K562 (cell line): ENCODE data around the gene DIP2C. TPM values are rescaled to one million over a fixed set of nuclear protein-coding genes. Genes with fewer than 3 reads are reported as not detected.

Experiments
- ATAC-seq: fragments of 200-7000 bp; cut with Tn5 transposase; 3 replicates; pipeline ENCODE4 v1.9.1; 2020; ENCODE audit warnings: moderate library complexity
- BruUV-seq: library from RNA; stranded (reverse); fragments of 400-500 nt; replicated peaks from 2 replicates; lab custom pipeline; 2021; lab: Mats Ljungman, UMichigan
- CTCF ChIA-PET: fragments of 300-600 bp; formaldehyde crosslinking; extraction: SDS; loops from one replicate; lab custom pipeline; 2021; ENCODE audit warnings: low intra/inter-chr PET ratio; lab: Yijun Ruan, JAX
- POLR2A ChIA-PET: fragments of 300-600, 350-650 bp; sonication (Branson Sonifier 250); formaldehyde crosslinking; extraction: SDS; loops from one replicate; lab custom pipeline; 2021; ENCODE audit warnings: antibody characterized with exemption, inconsistent platforms; lab: Yijun Ruan, JAX
- DNase-seq, 4 experiments: peaks; one replicate each; pipeline versions ENCODE4 v3.0.0 to v3.0.0-alpha.2; 2011 to 2018; ENCODE audit warnings: low spot score in 3 of 4, mixed read lengths in 3 of 4; ENCODE audit errors: extremely low read depth in 1 of 4
- FAIRE-seq: peaks from 2 replicates; lab custom pipeline; 2011; peaks lifted over from hg19 to GRCh38; lab: Jason Lieb, UNC
- H2AFZ ChIP-seq: 2 replicates; pipeline ENCODE4 v1.6.0; 2011; ENCODE audit warnings: low read depth, low read length, control low read depth, inconsistent platforms
- H3K27ac ChIP-seq: fragments of 200-600 bp; 3 replicates; pipeline ENCODE4 v1.8.0; 2011; ENCODE audit warnings: low read depth, mild to moderate bottlenecking, control low read depth, inconsistent platforms, low read length, moderate library complexity, mixed read lengths; ENCODE audit errors: extremely low read depth
- H3K27me3 ChIP-seq, 2 experiments: fragments of 300-600 bp in 1 of 2; 2 replicates in 1 of 2; 3 replicates in 1 of 2; pipeline versions ENCODE4 v1.6.0 to v1.8.0; 2011; ENCODE audit warnings: inconsistent platforms in 2 of 2, low read length in 2 of 2, mild to moderate bottlenecking in 1 of 2, mixed read lengths in 1 of 2, moderate library complexity in 1 of 2; ENCODE audit not compliant: control insufficient read depth in 2 of 2, insufficient read depth in 2 of 2
- H3K36me3 ChIP-seq: fragments of 300-600 bp; 3 replicates; pipeline ENCODE4 v1.8.0; 2011; ENCODE audit warnings: mild to moderate bottlenecking, low read length, inconsistent platforms; ENCODE audit not compliant: control insufficient read depth, insufficient read depth
- H3K4me1 ChIP-seq, 2 experiments: fragments of 200-600 bp in 1 of 2; replicated peaks in 1 of 2; 2 replicates in 1 of 2; 3 replicates in 1 of 2; pipeline versions ENCODE4 v1.5.1 to v1.8.0; 2011; ENCODE audit warnings: inconsistent platforms in 2 of 2, low read length in 2 of 2, mild to moderate bottlenecking in 1 of 2, mixed read lengths in 1 of 2, moderate library complexity in 1 of 2; ENCODE audit not compliant: control insufficient read depth in 2 of 2, insufficient read depth in 2 of 2
- H3K4me2 ChIP-seq: 2 replicates; pipeline ENCODE4 v1.6.1; 2011; ENCODE audit warnings: low read length, control low read depth, inconsistent platforms, mixed read lengths; ENCODE audit not compliant: insufficient read depth
- H3K4me3 ChIP-seq: fragments of 200-600 bp; sonication (generic), shearing (Covaris generic); 2 replicates; pipeline ENCODE4 v1.5.1; 2016; ENCODE audit warnings: control low read depth, inconsistent platforms
- H3K79me2 ChIP-seq: fragments of 200-600 bp; 3 replicates; pipeline ENCODE4 v1.8.0; 2011; ENCODE audit warnings: low read length, inconsistent platforms; ENCODE audit not compliant: control insufficient read depth, insufficient read depth
- H3K9ac ChIP-seq, 2 experiments: 2 replicates each; pipeline versions ENCODE4 v1.6.0 to v1.6.1; 2011; ENCODE audit warnings: low read depth in 2 of 2, low read length in 2 of 2, control low read depth in 1 of 2, inconsistent platforms in 1 of 2, mild to moderate bottlenecking in 1 of 2, mixed read lengths in 1 of 2; ENCODE audit not compliant: insufficient read depth in 1 of 2
- H3K9me1 ChIP-seq: one replicate; pipeline ENCODE4 v1.6.0; 2011; ENCODE audit warnings: inconsistent platforms, mild to moderate bottlenecking, low read length, moderate library complexity; ENCODE audit not compliant: control insufficient read depth, insufficient read depth
- H3K9me3 ChIP-seq: replicated peaks from 2 replicates; pipeline ENCODE4 v1.5.1; 2011; ENCODE audit warnings: low read depth, low read length, inconsistent platforms; ENCODE audit not compliant: control insufficient read depth, insufficient read depth
- H4K20me1 ChIP-seq: replicated peaks from 2 replicates; pipeline ENCODE4 v1.6.1; 2011; ENCODE audit warnings: low read length, inconsistent platforms, mixed read lengths; ENCODE audit not compliant: control insufficient read depth, insufficient read depth
- EZH2 ChIP-seq: IDR thresholded peaks from 2 replicates; pipeline ENCODE4 v1.6.1; 2012; ENCODE audit warnings: low read depth, mild to moderate bottlenecking, inconsistent platforms, low read length, borderline replicate concordance
- HLTF ChIP-seq: fragments of 450-650 bp; IDR thresholded peaks from 2 replicates; pipeline ENCODE4 v1.6.1; 2016
- KHSRP ChIP-seq: fragments of 450-650 bp; IDR thresholded peaks from 2 replicates; pipeline ENCODE4 v1.6.1; 2017
- MEF2A ChIP-seq: IDR thresholded peaks from 2 replicates; pipeline ENCODE4 v1.6.1; 2011; ENCODE audit warnings: low read depth, mild to moderate bottlenecking, low read length, moderate library complexity; ENCODE audit not compliant: control insufficient read depth
- NCOA6 ChIP-seq: fragments of 450-650 bp; IDR thresholded peaks from 2 replicates; pipeline ENCODE4 v1.6.1; 2017; ENCODE audit warnings: mild to moderate bottlenecking
- PHB ChIP-seq: fragments of 250-450 bp; sonication (Bioruptor Pico); IDR thresholded peaks from 2 replicates; pipeline ENCODE4 v1.5.0; 2021
- RNF2 ChIP-seq: sonication (generic); IDR thresholded peaks from 2 replicates; pipeline ENCODE4 v1.6.1; 2016
- SP1 ChIP-seq: sonication (generic); formaldehyde crosslinking; IDR thresholded peaks from 2 replicates; pipeline ENCODE4 v1.8.1; 2022; ENCODE audit warnings: mild to moderate bottlenecking, missing genetic modification reagents
- SREBF2 ChIP-seq: sonication (generic); formaldehyde crosslinking; IDR thresholded peaks from 2 replicates; pipeline ENCODE4 v1.4.0; 2020; ENCODE audit warnings: mild to moderate bottlenecking, missing genetic modification reagents
- TBL1XR1 ChIP-seq, 2 experiments: IDR thresholded peaks; 2 replicates each; pipeline ENCODE4 v1.6.1; 2012; ENCODE audit warnings: improper control_type of control experiment in 2 of 2, low read length in 2 of 2, mild to moderate bottlenecking in 1 of 2
- ZNF23 ChIP-seq: fragments of 250-450 bp; sonication (Bioruptor Pico); IDR thresholded peaks from 2 replicates; pipeline ENCODE4 v1.4.0; 2020; ENCODE audit warnings: mild to moderate bottlenecking
- ZNF75A ChIP-seq: fragments of 450-650 bp; formaldehyde crosslinking; IDR thresholded peaks from 2 replicates; pipeline ENCODE4 v1.4.0; 2020; ENCODE audit warnings: mild to moderate bottlenecking
- WGBS: fragments of 100-300 bp; shearing (Covaris generic); methylation state at CpG from one replicate; pipeline ENCODE4 v1.1.6; 2016; ENCODE audit warnings: low coverage, mixed read lengths; ENCODE audit not compliant: insufficient coverage; ENCODE audit errors: missing lambda C conversion rate; 5-methylcytosine and 5-hydroxymethylcytosine counted together
- in situ Hi-C: fragments of 300-500 bp; cut with MboI; formaldehyde crosslinking; loops from 4 replicates; pipeline ENCODE4 v1.15.0; 2018; ENCODE audit warnings: inconsistent platforms, mixed read lengths
- intact Hi-C: fragments of 100-400 bp; cut with micrococcal nuclease; formaldehyde crosslinking; loops from 2 replicates; pipeline ENCODE4 v1.14.2; 2022
- polyA plus RNA-seq, 8 experiments: library from polyadenylated mRNA; depleted of rRNA in 4 of 8; stranded (reverse) in 5 of 8; unstranded in 3 of 8; fragments of >200 nt; fragmentation: Nextera tagmentation in 2 of 8; fragmentation: Illumina TruSeq in 1 of 8; extraction: Ambion mirVana in 2 of 8; extraction: Trizol in 1 of 8; gene quantifications; 2 replicates each; pipeline versions ENCODE4 v1.2.1 to v1.2.3, GENCODE V29; 2011 to 2014; ENCODE audit warnings: inconsistent platforms in 1 of 8, missing spikeins in 1 of 8
- total RNA-seq, 7 experiments: library from RNA; depleted of rRNA in 6 of 7; stranded (reverse); fragments of >200 nt in 6 of 7; fragmentation: Illumina TruSeq in 2 of 7; extraction: Trizol in 2 of 7; gene quantifications; 2 replicates each; pipeline versions ENCODE4 v1.2.1 to v1.2.3, GENCODE V29; 2011 to 2021; ENCODE audit warnings: low replicate concordance in 1 of 7
- TF ChIP-seq, protein P1 (sequence below): fragments of 250-450 bp; sonication (Bioruptor Pico); IDR thresholded peaks from 2 replicates; pipeline ENCODE4 v1.4.0; 2020

DIP2C gene
- total and polyA plus RNA-seq, 9 of the 15 experiments (the other 6 are each of a cell fraction or from before 2014, with no cell fraction given), result 0.01 TPM; not detected in 8

- Histone ChIP-seq H3K27me3 (peaks cover 55 to 89% of the 10 kb centered on the region in 2 experiments), H4K20me1 (no peaks in the 10 kb centered on the region), H3K79me2 (no peaks in the 10 kb centered on the region), H3K4me1 (no peaks in the 10 kb centered on the region; a peak in 1 of 5 replicates), H3K9me1 (no peaks in the 10 kb centered on the region), H3K9me3 (no peaks in the 10 kb centered on the region), H3K4me2 (no peak overlapping the region), H3K4me3 (no peak overlapping the region), H2AFZ (no peak overlapping the region), H3K9ac (no peak overlapping the region), H3K36me3 (no peaks in the 10 kb centered on the region), H3K27ac (no peak overlapping the region)
- TF ChIP-seq TBL1XR1 (IDR thresholded peaks at IDR 0.05; ENCODE audit: low read length in 2 of 2) (no peak), MEF2A (no peak)
- ATAC-seq (no peak), FAIRE-seq (no peak), DNase-seq (no peak)
- BruUV-seq, result no TSS peak
- ChIA-PET POLR2A (no interaction called here), CTCF (no interaction called here)
- intact Hi-C loops, result no loop called here
- in situ Hi-C loops, result no loop called here
- 5% methylated on average over 16 of the region's 17 CpGs for WGBS
These were observed 91.5 kb downstream of the DIP2C start for GRCh38 chr10:597976-598375.

- ChIA-PET CTCF (no interaction called here), POLR2A (no interaction called here)
- H3K4me2 ChIP-seq, result no peak overlapping the region
- WGBS, result 8% methylated on average over 17 of the region's 17 CpGs
- intact Hi-C loops, result no loop called here
- H3K27ac ChIP-seq, result no peak overlapping the region
- H3K9me1 ChIP-seq, result no peaks in the 10 kb centered on the region
- no peaks in the 10 kb centered on the region for H3K36me3 ChIP-seq
- peaks cover 46 to 82% of the 10 kb centered on the region in 2 experiments for H3K27me3 ChIP-seq
- in situ Hi-C loops, result no loop called here
- H2AFZ ChIP-seq, result no peak overlapping the region
- no peak for DNase-seq
- H3K4me1 ChIP-seq, result no peaks in the 10 kb centered on the region; a peak in 1 of 5 replicates
- no peaks in the 10 kb centered on the region for H3K9me3 ChIP-seq
- H3K4me3 ChIP-seq, result no peak overlapping the region
- ATAC-seq, result no peak
- H3K9ac ChIP-seq, result no peak overlapping the region
- no peaks in the 10 kb centered on the region for H4K20me1 ChIP-seq
- no peak for FAIRE-seq
- no TSS peak for BruUV-seq
- no peaks in the 10 kb centered on the region for H3K79me2 ChIP-seq
- TF ChIP-seq, protein P1, sequence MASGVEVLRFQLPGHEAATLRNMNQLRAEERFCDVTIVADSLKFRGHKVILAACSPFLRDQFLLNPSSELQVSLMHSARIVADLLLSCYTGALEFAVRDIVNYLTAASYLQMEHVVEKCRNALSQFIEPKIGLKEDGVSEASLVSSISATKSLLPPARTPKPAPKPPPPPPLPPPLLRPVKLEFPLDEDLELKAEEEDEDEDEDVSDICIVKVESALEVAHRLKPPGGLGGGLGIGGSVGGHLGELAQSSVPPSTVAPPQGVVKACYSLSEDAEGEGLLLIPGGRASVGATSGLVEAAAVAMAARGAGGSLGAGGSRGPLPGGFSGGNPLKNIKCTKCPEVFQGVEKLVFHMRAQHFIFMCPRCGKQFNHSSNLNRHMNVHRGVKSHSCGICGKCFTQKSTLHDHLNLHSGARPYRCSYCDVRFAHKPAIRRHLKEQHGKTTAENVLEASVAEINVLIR (CRISPR knock-in tag), result no peak
- TF ChIP-seq PHB (CRISPR knock-in tag) (no peak), SP1 (CRISPR knock-in tag) (no peak), ZNF75A (CRISPR knock-in tag) (no peak), HLTF (no peak), KHSRP (no peak), NCOA6 (no peak), SREBF2 (CRISPR knock-in tag) (no peak), EZH2 (no peak), RNF2 (no peak), ZNF23 (no peak)
These were observed 92.6 kb downstream of the DIP2C start for GRCh38 chr10:596725-597345.
